ENCODE results near the gene SLC35A5.

The SLC35A5 gene

DNA sequence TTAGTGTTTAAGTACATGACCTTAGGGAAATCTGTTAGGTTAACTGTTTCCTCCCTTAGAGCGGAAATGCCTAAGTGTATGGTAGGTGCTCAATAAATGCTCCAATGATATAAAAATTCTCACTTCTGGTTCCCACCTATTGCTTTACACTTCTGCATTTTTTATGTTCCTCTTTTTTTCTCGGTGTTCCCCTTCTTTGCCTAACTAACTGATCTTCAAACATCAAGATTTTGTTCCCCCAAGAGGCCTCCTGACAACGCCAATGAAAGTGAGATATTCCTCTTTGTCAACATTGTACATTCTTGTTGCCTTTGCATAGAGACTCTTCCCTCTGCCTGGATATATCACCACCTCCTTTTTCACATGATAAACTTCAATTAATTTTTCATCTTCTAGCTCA, 17.4 kb downstream of the SLC35A5 start:
- no peak for DNase-seq

DNA sequence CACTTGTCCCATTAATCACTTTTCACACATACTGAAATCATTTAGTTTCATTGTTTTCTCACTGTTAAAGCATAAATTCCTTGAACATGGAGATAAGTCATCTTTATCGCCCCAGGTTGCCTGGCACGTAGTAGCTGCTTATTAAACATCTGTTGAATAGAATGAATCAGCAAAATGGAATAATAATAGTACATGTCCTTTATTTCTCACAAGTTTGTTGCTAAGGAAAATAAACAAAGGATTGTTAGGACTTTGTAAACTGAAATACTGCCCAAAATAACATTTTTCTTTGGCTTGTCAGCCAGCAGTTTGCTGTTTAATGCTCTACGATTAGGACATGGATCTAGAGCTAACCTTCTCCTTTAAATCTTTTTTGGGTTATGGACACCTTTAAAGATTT, 17.9 kb downstream of the SLC35A5 start:
- DNase-seq, result no peak

DNA sequence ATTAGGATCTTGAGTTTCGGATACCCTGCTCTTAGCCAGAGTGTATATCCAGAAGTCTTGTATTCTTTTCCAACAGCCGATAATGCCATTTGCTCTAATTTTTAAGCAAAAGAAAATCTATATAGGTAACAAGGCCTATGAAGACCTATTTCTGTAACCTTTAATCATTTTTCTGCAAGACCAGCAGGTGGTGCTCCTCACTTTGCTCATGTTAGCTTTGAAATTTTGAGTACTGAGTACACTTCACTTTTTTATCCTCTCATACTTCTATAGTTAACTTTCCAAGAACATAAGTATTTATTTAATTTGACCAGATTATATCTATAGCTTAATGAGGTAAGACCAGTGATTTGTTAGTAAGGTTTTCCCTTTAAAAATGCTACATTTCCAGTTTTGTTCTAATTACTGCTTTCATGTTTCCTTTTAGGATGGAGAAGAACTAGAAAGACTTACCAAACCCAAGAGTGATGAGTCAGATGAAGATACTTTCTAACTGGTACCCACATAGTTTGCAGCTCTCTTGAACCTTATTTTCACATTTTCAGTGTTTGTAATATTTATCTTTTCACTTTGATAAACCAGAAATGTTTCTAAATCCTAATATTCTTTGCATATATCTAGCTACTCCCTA, 20.5 kb downstream of the SLC35A5 start:
- peak; percentile 38 for DNase-seq

DNA sequence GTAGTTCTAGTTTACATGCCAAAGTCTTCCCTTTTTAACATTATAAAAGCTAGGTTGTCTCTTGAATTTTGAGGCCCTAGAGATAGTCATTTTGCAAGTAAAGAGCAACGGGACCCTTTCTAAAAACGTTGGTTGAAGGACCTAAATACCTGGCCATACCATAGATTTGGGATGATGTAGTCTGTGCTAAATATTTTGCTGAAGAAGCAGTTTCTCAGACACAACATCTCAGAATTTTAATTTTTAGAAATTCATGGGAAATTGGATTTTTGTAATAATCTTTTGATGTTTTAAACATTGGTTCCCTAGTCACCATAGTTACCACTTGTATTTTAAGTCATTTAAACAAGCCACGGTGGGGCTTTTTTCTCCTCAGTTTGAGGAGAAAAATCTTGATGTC, 21.3 kb downstream of the SLC35A5 start:
- DNase-seq, result no peak

DNA sequence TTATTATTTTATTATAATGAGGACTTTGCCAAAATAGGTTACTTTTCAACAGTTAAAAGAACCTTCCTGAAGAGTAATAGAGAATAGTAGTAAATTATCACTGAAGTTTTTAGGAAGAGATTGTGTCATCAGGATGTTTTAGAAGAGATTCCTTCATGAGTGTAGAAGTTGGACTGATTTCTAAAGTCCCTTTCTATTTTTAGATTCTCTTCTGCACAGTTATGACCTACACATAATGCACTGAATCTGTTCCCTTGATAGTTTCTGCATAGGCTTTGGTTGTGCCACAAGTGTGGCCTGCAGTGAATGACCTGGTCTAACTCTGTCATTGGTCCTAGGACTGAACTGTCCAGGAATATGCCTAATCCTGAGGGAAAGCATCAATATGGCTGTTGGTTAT, 23.9 kb downstream of the SLC35A5 start:
- DNase-seq, result no peak

DNA sequence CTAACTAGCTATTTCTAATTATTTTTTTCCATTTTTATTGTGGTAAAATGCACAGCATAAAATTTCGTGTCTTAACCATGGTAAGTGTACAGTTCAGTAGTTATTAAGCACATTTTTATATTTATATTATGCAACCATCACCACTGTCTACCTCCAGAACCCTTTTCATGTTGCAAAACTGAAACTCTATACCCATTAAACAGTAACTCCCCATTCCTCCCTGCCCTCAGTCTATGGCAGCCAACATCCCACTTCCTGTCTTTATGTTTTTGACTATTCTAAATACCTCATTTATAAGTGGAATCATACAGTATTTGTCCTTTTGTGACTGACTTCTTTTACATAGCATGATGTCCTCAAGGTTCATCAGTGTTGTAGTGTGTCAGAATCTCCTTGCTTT, 25.5 kb downstream of the SLC35A5 start:
- DNase-seq, result no peak

DNA sequence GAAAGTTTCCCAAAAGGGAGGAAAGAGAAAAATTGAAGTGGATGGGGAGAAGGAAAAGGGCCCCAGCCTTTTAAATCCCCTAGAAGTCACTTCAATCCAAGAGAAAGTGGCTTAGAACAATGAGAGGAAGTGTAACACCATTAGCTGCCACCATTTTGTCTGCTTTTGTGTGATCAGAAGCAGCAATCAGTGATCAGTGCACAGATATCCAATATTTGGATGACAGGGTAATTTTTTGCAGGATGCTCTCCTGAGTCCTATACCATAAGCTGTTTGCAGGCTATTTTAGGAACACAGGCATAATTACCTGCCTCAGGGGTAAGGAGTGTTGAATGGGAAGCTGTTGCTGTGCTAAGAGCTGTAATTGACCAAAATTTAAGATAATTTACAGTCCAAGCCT, 31.4 kb downstream of the SLC35A5 start:
- no peak for DNase-seq

DNA sequence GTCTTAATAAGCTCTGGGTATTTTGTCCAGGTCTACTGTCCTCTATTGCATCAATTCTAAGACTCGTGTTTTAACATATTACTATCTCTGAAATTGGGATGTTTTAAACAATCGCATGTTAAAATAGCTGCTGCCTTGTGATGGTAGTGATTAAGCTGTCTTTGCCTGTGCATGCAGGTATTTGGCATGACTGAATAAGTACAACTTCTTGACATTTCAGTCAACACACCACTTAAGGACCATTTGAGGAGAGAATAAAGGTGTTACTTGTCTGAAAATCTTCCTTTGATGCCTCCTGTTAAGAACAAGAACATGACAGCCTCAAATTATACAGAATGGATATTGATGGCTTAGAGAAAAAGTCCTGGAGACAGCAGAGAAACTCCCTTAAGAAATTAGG, 33.0 kb downstream of the SLC35A5 start:
- no peak for DNase-seq

DNA sequence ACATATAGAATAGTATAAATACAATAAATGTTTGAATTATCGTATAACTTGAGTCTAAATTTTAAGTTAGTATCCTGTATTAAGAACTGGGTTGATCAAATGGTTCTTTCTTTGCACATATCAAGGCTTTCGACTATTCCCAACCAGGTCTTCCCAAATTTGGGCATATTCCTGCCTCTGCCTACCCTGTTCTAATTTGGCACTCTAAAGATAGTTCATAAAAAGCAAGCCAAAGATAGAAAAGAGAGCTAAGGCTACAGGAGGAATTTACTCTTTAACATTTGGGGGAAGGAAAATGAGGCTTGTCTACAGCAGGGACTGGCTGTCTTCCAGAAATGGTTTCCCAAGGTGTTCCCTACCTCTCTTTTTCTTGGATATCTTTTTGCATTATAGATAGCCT, 36.1 kb downstream of the SLC35A5 start:
- no peak for DNase-seq

DNA sequence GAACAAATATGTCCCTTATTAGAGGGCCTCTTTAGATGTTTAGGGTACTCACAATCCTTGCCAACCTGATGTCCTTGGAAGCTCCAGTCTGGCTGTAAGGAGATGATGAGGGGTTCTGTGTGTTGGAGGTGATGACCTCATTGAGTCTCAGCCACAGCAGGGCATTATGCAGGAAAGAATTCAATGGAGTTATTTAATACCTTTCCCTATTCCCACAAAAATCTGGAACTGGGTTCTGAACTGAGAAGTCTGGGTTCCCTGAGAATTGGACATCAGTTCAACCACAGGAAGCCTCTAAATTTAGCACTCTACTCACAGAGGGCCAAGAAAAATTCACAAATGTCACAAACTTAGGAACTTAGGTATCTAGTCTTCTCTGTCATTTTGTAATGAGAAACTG, 36.9 kb downstream of the SLC35A5 start:
- DNase-seq, result no peak

DNA sequence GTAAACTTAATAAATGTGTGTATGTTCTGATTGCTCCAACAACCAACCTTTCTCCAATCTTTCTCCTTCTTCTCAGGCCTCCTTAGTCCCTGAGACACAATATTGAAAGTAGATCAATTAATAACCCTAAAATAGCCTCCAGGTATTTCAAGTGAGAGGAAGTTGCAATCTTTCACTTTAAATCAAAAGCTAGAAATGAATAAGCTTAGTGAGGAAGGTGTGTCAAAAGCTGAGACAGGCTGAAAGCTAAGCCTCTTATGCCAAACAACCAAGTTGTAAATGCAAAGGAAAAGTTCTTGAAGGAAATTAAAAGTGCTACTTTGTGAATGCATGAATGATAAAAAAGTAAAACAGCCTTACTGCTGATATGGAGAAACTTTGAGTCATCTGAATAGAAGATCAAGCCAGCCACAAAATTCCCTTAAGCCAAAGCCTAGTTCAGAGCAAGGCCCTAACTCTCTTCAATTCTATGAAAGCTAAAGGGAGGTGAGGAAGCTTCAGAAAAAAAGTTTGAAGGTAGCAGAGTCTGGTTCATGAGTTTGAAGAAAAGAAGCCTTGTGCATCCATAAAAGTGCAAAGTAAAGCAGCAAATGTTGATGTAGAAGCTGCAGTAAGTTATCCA, 40.5 kb downstream of the SLC35A5 start:
- no peak for DNase-seq

DNA sequence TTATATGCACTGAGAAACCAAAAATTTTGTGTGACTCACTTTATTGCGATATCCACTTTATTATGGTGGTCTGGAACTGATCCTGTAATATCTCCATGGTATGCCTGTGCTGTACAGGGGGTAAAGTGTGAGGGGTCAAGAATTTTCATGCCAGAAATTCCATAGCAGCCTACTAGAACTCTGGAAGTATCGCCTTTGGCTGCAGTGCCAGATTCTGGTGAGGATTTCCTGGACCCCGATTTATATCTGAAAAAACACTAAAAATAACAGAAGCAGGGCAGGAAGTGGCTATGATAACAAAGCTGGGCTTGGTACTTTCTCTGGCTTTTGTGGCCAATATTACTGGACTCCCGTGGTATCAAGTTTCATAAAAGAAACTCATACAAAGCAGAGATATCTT, 42.7 kb downstream of the SLC35A5 start:
- no peak for DNase-seq

DNA sequence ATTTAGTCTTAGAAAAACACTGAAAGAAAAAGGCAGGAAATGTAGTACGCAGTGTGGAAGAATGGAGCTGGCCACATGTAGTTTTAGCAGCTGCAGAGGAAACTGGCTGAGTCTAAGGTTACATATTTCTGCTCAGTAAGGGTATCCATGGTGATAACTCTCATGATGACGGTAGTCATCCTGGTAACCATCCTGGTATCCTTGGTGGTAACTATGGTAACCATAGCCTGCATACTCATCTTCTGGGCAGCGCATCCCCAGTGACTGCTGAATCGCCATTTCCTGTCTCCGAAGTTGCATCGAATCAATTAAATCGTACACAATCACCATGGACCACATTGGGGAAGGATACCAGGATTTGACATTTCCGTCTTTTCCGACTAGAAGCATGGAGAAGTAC, 43.4 kb downstream of the SLC35A5 start:
- no peak for DNase-seq

DNA sequence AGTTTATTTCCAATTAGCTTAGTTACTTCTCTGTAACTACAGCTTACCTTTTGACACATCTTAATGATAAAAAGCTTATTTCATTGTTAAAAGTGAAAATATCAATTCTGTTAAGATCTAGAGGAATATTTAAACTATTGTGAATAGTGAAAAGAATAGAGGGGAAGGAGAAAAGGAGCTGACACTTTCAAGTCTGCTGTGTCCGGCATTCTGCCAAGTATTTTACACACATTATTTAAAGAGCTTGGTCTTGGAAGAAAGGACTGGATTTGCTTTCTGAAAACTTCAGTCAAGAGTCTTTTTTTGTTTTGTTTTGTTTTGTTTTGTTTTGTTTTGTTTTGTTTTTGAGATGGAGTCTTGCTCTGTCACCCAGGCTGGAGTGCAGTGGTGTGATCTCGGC, 44.3 kb downstream of the SLC35A5 start:
- DNase-seq, result no peak

DNA sequence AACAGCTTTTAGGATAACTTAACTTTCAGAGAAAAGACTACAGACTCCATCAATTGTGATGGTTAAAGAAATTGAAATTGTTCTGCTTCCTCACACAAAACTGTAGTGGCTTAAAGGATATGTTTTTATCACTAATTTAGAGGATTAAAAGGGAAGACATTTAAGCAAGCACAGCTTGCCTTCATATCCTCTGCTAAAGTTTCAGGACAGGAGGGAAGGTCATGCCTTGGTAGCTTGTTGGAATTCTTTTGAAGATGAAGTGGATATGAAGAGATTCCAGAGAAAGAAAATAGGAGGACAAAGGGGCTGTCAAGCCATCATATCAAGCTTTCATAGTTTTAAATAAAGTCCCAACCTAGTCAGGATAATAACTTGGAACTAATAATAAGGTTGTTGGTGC, 46.0 kb downstream of the SLC35A5 start:
- DNase-seq, result no peak

DNA sequence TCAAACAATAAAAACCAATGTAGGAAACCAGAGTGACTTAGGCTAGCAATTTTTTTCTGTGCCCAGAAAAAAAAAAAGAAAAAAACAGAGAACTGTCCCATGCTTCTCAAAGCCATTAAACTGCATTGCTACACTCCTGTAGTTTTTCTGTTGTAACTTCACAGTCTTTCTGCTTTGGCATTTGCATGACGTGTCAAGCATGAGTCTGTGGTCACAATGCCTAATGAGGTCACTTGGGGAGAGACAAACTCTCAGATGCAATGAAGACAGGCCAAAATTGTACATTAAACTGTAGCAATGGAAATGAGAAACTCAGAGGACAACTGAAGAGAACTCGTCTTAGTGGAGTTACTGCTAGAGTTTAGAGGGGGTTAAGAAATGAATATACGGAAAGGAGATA, 48.3 kb downstream of the SLC35A5 start:
- DNase-seq, result no peak

DNA sequence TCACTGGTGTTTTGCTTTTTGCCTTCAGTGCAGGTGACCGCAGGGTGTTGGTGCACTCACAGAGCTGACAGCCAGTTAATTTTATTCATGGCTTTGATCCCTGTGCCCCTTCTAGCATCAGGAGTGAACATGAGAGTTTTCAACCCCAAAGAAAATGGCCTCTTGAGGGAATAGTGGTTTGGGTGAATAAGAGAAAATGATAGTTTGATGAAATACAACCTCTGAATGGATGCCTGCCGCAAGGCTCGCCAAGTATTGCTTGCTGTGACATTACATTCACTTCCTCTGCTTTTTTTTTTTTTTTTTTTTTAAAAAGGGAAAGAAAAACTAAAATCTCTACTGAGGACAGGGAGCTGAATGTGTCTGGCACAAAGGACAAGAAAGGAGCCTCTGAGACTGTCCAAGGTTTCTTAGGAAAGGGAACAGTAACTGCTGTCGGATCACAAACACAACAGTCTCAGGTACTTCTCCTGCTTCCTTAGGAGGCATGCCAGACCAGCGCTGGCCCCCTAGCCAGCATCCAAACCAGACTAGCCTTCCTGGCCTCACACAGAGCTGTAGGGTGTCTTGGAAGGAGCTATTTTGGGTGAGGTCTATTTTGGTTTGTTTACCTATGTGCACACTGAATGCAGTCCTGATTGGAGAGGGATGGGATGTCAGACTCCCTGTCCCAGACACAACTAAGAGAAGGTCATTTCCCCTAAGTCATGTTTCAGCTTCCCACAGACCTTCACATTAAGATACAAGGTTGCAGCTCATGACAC, 50.1 kb downstream of the SLC35A5 start:
- no peak for DNase-seq

DNA sequence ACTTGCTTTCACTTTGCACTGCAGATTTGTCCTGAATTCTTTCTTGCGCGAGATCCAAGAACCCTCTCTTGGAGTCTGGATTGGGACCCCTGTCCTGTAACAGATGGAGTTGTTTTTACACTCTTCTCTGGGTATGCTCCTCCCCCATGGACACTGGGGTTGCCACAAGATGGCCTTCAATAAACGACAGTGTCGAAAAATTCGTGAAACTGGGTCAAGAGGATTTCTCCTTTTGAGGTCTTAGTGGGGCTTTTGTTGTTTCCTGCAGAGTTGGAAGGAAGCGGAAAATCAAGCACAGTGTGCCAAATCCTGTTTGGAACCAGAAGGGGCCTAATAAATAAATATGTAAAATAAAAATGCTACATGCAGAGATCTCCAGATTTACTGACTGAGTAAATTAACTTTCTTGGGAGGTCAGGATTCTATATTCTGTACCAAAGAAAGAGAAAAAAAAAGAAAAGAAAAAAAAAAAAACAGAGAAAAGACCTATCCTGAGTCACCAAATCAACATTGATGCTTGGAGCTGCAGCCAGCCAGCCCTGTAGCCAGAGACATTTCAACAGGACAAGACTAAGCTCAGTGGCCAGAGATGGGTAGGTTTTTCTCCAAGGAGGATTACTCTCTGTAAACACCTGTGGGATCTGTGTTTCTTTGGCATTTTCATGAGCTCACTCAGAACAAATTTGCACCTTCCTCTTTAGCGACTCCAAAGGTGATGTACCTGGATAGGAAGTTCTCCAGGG, 54.3 kb downstream of the SLC35A5 start:
- no peak for DNase-seq

DNA sequence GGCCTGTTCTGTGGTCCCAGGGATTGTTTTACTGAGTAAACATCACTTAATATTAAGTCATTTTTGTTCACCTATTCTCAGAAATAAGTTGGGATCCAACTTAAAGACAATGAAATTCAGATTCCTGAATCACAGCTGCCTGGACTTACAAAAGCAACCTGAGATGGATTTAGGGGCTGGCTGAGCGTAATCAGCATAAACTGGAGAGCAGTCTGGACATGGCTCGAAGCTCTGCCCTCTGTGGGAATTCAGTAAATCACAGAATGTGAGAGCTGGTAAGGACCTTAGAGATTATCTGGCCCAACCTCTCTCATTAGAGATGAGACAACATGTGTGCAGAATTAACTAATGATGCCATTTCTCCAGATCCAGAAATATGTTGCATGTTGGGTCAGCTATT, 55.4 kb downstream of the SLC35A5 start:
- no peak for DNase-seq

DNA sequence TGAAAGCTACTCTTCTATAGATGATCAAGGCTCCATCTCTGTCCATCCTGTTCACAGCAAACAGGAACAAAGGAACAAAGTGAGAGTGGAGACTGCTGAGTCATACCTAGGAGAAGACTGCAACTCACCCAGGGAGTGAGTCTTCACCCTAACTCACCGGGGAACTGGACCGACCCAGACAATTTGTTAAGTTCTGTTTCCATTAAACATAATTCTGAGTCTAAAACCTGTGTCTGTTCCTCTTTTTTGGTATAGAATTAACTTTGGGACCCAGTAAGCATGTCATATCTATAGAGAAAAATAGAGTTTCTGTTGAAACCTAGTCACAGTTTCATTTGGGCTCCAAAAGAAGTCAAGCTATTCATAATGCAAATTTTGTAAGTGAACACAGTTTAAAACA, 57.5 kb downstream of the SLC35A5 start:
- no peak for DNase-seq

DNA sequence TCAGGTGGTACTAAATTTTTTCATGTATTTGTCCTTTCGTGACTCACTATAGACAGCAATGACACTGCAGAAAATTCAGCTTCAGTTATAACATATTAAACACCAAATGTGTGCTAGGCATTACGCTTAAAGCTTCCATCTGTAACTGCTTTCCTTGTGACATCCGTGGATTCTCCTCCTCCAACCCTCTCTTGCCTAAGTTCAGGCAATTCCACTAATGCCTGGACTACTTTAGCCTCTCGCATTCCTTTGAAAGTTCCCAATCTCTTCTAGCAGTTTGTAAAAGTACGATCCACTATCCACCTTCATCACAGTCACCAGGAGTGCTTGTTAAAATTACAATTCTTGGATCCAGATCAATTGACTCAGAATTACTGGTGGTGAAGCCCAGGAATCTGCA, 61.4 kb downstream of the SLC35A5 start:
- DNase-seq, result no peak

DNA sequence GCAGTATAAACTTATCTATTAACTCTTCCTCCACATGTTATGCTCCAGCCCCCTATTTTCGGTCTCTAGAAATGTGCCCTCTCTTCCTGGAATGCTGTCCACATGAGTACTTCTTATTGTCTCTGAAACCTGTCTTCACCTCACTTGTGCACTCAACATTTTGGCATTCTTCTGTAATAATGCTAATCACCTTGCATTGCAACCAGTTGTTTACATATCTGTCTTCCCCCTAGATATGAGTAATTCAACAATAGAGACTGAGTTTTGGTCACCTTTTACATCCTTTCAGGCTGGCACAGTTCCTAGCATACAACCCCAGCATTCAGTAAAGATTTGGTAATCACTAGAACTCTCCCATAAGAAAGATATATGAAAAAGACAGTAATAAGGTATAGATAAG, 61.9 kb downstream of the SLC35A5 start:
- DNase-seq, result no peak

DNA sequence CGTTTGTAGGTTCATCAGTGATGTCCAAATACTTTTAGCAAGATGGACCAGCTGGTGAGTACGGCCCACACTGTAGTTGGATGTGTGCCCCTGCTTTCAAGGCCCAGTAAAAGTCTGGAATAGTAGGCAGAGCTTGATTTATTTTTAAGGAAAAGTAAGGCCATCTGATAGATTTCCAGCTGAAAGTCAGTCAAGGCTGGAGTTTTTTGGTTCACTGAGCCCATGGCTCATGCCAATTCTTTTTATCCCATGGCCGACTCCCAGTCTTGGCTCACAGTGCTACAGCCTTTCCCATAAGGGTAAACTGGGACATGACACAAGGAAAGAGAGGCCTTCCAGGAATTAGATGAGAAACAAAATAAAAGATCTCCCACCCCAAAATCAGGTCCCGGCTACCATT, 65.6 kb downstream of the SLC35A5 start:
- no peak for DNase-seq

DNA sequence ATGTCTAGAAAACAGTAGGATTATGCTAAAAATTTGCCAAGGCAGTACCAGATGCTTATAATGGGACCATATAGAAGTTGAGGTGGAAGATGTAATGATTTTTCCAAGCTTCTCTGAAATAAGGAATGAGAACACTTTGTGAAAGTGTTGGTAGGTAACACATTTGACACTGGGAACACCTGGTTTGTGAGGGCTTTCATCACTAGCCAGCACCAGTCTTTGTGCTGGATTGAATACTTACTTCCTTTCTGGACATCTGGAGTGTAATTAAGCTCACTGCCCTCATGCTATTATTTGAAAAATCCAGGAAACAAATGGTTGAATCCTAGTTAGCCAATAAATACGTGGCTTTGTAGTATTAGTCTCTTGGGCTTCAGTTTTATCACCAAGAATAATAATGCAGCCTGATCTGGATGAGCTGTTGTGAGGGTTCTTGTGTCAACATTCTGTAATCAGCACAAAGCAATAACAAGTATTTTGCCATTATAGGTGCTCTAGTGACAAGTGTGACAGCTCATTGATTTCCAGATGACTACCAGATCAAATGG, 66.1 kb downstream of the SLC35A5 start:
- DNase-seq, result no peak

All from stimulated activated CD4-positive, alpha-beta T cell treated with anti-CD3 and anti-CD28 coated beads, Interleukin-4, amount 100 ng/mL, for 24 hours (primary cell).